Fibroblast of pulmonary artery (primary cell): ENCODE results near the gene FOXP1.

Experiments used
- DNase-seq: peaks from one replicate; pipeline ENCODE4 v3.0.0-alpha.2; 2010; ENCODE audit warnings: low read depth
- H3K4me3 ChIP-seq: replicated peaks from 2 replicates; pipeline ENCODE4 v1.5.1; 2011; ENCODE audit warnings: low read depth, mild to moderate bottlenecking, control low read depth, low read length, moderate library complexity
- TF ChIP-seq, protein P1 (sequence below): IDR thresholded peaks from 2 replicates; pipeline ENCODE4 v1.5.1; 2011; ENCODE audit warnings: mild to moderate bottlenecking, control low read depth, low read length, inconsistent platforms; ENCODE audit errors: missing control alignments

FOXP1 gene

DNA sequence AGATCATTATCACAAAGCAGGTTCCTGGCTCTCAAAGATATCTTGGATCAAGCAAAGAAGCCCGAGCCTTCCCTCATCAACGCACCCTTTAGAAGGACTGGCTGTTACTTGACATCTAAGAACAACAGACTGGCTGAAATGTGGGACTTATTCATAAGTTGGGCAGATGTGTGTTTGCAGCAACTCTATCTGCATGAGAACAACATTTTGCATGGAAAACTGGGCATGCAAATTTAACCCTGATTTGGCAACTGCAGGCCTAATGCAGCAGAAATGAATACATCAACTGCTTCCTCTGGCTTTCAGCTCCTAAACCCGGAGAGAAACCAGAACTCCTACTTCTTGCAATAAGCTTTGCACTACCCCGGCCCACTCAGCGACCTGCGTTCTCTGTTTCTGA, 35.0 kb upstream of the FOXP1 start:
- no peak overlapping the region for H3K4me3 ChIP-seq
- TF ChIP-seq, protein P1, sequence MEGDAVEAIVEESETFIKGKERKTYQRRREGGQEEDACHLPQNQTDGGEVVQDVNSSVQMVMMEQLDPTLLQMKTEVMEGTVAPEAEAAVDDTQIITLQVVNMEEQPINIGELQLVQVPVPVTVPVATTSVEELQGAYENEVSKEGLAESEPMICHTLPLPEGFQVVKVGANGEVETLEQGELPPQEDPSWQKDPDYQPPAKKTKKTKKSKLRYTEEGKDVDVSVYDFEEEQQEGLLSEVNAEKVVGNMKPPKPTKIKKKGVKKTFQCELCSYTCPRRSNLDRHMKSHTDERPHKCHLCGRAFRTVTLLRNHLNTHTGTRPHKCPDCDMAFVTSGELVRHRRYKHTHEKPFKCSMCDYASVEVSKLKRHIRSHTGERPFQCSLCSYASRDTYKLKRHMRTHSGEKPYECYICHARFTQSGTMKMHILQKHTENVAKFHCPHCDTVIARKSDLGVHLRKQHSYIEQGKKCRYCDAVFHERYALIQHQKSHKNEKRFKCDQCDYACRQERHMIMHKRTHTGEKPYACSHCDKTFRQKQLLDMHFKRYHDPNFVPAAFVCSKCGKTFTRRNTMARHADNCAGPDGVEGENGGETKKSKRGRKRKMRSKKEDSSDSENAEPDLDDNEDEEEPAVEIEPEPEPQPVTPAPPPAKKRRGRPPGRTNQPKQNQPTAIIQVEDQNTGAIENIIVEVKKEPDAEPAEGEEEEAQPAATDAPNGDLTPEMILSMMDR, result no peak
- DNase-seq, result no peak

DNA sequence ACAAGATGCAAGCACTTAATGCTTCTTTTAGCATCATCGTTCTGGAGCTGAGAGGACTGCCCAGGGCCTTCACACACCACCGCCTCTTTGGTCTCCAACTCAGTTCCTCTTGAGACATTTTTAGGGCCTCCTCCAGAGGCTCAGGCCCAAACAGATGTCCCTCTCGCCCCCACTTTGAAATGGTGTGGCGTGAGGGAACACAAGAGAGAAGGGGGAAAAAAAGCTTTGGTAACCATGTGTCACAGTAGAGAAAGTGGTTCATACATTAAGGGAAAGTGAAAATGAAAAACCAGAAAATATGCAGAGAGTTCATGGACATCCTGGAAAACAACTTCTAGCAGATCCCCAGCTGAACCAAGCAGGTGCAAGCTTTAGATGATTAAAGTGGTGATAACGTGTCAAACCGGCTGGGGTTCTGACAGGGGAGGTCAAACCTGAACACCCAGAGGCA, 33.1 kb upstream of the FOXP1 start:
- no peak for DNase-seq
- TF ChIP-seq, protein P1, result no peak
- H3K4me3 ChIP-seq, result no peak overlapping the region

DNA sequence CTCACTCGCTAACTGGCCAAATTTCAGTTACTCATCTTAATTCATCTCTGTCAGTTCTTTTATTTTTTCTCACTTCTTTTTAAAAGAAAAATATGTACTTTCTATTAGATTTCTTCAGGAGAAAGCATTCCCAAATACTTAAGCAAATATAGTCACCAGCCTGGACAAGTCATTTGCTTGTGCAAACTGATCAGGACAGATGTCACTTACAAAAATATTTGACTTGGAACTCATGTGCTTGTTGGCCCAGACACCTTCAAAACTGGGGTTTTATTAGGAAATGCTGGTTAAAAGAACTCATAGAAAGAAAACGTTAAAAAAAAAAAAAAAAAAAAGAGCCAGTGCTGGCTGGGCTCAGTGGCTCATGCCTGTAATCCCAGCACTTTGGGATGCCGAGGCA, 31.3 kb upstream of the FOXP1 start:
- TF ChIP-seq, protein P1, result no peak
- H3K4me3 ChIP-seq, result no peak overlapping the region
- no peak for DNase-seq

DNA sequence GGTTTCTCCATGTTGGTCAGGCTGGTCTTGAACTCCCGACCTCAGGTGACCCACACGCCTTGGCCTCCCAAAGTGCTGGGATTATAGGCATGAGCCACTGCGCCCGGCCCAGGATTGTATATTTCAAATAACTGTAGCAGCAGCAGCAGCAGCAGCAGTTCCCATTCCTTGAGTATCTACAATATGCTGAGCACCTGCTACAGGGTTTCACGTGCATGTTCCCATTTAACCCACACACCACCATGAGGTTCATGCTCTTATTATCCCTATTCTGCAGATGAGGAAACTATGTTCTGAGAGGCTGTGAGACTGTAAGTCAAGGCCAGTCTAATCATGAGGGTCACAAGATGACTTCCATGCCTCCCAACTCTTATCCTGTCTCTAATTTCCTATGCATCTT, 30.9 kb upstream of the FOXP1 start:
- H3K4me3 ChIP-seq, result no peak overlapping the region
- TF ChIP-seq, protein P1, result no peak
- no peak for DNase-seq

DNA sequence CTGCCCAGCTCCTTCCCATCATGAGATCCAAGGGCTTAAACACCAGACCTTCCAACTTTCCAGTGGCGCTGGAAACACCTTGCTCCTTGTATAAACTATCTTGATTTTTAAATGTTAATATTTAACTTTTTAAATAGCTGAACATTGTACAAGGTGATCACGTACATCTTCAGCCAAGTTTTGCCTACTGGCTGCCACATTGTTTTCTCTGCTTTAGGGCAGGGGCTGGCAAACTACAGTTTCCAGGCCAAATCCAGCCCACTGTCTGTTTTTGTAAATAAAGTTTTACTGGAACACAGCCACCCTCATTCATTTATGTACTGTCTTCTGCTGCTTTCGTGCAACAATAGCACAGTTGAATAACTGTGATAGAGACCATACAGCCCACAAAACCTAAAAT, 27.6 kb upstream of the FOXP1 start:
- no peak overlapping the region for H3K4me3 ChIP-seq
- no peak for DNase-seq
- TF ChIP-seq, protein P1, result no peak

DNA sequence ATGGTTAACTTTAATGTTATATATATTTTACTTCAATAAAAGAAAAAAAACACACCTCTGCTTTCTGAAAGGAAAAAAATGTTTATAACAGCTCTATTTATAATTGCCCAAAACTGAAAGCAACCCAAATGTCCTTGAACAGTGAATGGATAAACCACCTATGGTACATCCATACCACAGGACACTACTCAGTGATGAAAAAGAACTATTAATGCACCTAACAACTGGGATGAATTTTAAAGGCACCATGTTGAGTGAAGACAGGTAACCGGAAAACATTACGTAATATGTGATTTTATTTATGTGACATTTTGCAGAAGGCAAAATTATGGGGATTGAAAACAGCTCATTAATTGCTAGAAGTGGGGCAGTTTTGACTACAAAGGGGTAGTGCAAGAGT, 23.8 kb upstream of the FOXP1 start:
- TF ChIP-seq, protein P1, result no peak
- DNase-seq, result no peak
- no peak overlapping the region for H3K4me3 ChIP-seq

DNA sequence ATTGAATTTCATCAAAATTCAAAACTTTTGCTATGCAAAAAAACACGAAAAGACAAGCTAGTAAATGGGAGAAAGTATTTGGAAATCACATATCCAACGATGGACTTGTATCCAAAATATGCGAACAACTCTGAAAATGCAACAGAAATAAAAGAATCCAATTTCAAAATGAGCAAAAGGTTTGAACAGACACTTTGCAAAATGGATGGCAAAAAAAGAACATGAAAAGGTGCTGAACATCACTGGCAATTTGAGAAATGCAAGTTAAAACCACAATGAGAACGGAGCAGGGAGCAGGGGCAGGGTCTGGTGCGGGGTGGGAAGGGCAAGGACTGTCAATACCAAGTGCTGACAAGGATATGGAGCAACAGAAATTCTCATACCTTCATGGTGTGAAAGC, 23.1 kb upstream of the FOXP1 start:
- TF ChIP-seq, protein P1, result no peak
- H3K4me3 ChIP-seq, result no peak overlapping the region
- no peak for DNase-seq
